DOHH2 (cell line): ENCODE measurements around the gene MITD1.
A peak's percentile ranks its signal among the peaks of the same experiment; 100 is the strongest.

Experiments used
- H3F3A ChIP-seq: fragments of 200-600 bp; sonication (generic), shearing (Covaris generic); 2 replicates; pipeline ENCODE4 v1.6.0; 2016; ENCODE audit warnings: antibody characterized with exemption, mild to moderate bottlenecking; ENCODE audit not compliant: control insufficient read depth, insufficient read depth
- H3K27ac ChIP-seq: fragments of 200-600 bp; sonication (generic); 2 replicates; pipeline ENCODE4 v1.5.1; 2014; ENCODE audit warnings: low read depth, mild to moderate bottlenecking, low read length, moderate library complexity
- H3K27me3 ChIP-seq: fragments of 200-600 bp; sonication (generic); 2 replicates; pipeline ENCODE4 v1.6.1; 2014; ENCODE audit warnings: mild to moderate bottlenecking, low read length, mixed read lengths; ENCODE audit not compliant: control insufficient read depth
- H3K36me3 ChIP-seq: fragments of 200-600 bp; sonication (generic); 2 replicates; pipeline ENCODE4 v1.6.1; 2014; ENCODE audit warnings: mild to moderate bottlenecking, low read length, moderate library complexity, mixed read lengths; ENCODE audit not compliant: control insufficient read depth
- H3K4me1 ChIP-seq: fragments of 200-600 bp; sonication (generic); 2 replicates; pipeline ENCODE4 v1.6.1; 2014; ENCODE audit warnings: mild to moderate bottlenecking, low read length, mixed read lengths; ENCODE audit not compliant: control insufficient read depth
- H3K4me2 ChIP-seq: fragments of 200-600 bp; sonication (generic); 2 replicates; pipeline ENCODE4 v1.6.0; 2014; ENCODE audit warnings: mild to moderate bottlenecking, low read length, moderate library complexity
- H3K4me3 ChIP-seq: fragments of 200-600 bp; sonication (generic); 2 replicates; pipeline ENCODE4 v1.5.1; 2014; ENCODE audit warnings: mild to moderate bottlenecking, low read length, mixed read lengths
- H3K79me2 ChIP-seq: fragments of 200-600 bp; sonication (generic); 2 replicates; pipeline ENCODE4 v1.6.1; 2014; ENCODE audit warnings: mild to moderate bottlenecking, low read length, mixed read lengths; ENCODE audit not compliant: control insufficient read depth
- H3K9me2 ChIP-seq: fragments of 200-600 bp; sonication (generic); replicated peaks from 2 replicates; pipeline ENCODE4 v1.6.1; 2014; ENCODE audit warnings: mild to moderate bottlenecking, low read length, mixed read lengths; ENCODE audit not compliant: control insufficient read depth
- H3K9me3 ChIP-seq: fragments of 200-600 bp; sonication (generic); 2 replicates; pipeline ENCODE4 v1.6.1; 2014; ENCODE audit warnings: antibody characterized with exemption, low read length, mixed read lengths; ENCODE audit not compliant: control insufficient read depth, insufficient read depth
- H4K20me1 ChIP-seq: fragments of 200-600 bp; sonication (generic); 2 replicates; pipeline ENCODE4 v1.6.0; 2014; ENCODE audit warnings: low read depth, mild to moderate bottlenecking, antibody characterized with exemption, low read length, moderate library complexity; ENCODE audit not compliant: control insufficient read depth, insufficient read depth
- EZH2phosphoT487 ChIP-seq: fragments of 200-600 bp; sonication (generic); IDR thresholded peaks from 2 replicates; pipeline ENCODE4 v1.6.1; 2017; ENCODE audit warnings: borderline replicate concordance, mild to moderate bottlenecking, antibody characterized with exemption, low read length, moderate library complexity, mixed read lengths
- TF ChIP-seq, protein P1 (sequence below): fragments of 200-600 bp; sonication (generic); IDR thresholded peaks from one replicate; pipeline ENCODE4 v1.5.1; 2014; ENCODE audit warnings: antibody characterized with exemption, mild to moderate bottlenecking, low read depth, low read length; ENCODE audit not compliant: poor library complexity, severe bottlenecking

The MITD1 gene

GRCh38 chr2:99150706-99151105 is 30.2 kb downstream of the MITD1 start:
- no peak for TF ChIP-seq EZH2phosphoT487
- TF ChIP-seq, protein P1, sequence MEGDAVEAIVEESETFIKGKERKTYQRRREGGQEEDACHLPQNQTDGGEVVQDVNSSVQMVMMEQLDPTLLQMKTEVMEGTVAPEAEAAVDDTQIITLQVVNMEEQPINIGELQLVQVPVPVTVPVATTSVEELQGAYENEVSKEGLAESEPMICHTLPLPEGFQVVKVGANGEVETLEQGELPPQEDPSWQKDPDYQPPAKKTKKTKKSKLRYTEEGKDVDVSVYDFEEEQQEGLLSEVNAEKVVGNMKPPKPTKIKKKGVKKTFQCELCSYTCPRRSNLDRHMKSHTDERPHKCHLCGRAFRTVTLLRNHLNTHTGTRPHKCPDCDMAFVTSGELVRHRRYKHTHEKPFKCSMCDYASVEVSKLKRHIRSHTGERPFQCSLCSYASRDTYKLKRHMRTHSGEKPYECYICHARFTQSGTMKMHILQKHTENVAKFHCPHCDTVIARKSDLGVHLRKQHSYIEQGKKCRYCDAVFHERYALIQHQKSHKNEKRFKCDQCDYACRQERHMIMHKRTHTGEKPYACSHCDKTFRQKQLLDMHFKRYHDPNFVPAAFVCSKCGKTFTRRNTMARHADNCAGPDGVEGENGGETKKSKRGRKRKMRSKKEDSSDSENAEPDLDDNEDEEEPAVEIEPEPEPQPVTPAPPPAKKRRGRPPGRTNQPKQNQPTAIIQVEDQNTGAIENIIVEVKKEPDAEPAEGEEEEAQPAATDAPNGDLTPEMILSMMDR: no peak
- peaks cover 26% of the 10 kb centered on the region for H3K4me1 ChIP-seq
- peaks cover 3% of the 10 kb centered on the region; the same call in 1 of the 2 replicates for H3K36me3 ChIP-seq

DNA sequence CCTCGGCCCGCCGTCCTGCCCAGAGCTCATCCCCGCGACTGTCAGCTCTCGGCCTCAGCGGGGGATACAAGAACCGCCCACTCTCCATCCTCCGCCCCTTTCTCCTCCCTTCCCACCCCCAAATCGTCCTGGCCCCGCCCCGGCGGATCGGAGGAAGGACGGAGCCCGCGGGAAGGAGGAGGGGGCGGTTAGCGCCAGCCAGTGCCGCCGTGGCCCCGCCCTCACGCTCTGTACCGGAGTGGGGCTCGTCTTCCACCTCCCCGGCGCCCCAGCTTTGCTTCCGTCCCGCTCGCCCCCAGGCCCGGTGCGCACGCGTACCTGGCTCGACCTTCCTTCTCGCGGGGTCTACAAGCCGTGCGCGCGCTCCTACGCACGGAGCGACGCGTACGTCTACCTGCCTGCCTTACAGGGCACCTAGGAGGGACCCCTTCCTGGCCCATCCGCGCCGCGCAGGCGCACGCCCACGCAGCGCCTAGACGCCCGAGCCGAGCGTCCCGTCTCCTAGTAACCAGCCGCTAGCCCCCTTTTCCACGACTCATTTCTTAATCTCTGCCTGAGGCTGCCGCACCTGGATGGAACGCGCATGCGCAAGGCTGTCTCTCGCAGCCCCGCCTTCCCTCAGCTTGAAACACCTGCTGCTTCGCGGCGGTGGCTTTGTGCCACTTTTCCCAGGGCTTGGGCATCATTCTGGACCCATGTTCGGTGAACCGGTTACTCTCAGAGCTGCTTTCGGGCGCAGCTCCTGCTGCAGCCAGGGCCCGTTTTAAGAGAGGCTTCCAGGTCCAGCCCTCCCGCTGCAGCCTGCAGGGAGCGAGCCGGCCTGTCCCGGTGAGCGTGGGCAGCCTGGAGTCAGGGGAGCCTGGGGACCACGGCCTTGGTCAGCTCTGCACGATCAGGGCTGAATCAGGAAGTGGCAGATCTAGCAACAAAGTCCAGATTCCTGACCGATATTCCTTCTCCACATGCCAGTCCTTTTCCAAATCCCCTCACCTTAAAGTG is 39.4 kb downstream of the MITD1 start, which contains the start of gene C2orf15:
Gene C2orf15 (plus strand): TSS at position 598 of the 999 bp plus-strand sequence. CDS start 8,852 bp downstream, outside the sequence.
- Histone ChIP-seq H3K79me2 (peaks cover 13% of the 10 kb centered on the region), H3K4me1 (peaks cover 26% of the 10 kb centered on the region), H3K9me2 (no peaks in the 10 kb centered on the region), H3K9me3 (no peaks in the 10 kb centered on the region), H3K4me3 (peak within 1 kb of the TSS; percentile 88), H3K27ac (peak within 1 kb of the TSS; percentile 57), H3F3A (0 out of 2 replicates have a peak, but pooled peaks cover 4% of the 10 kb centered on the region), H3K27me3 (no peaks in the 10 kb centered on the region), H4K20me1 (no peaks in the 10 kb centered on the region), H3K36me3 (no peaks in the 10 kb centered on the region), H3K4me2 (peak within 1 kb of the TSS; percentile 94)
- TF ChIP-seq, protein P1: no peak
- TF ChIP-seq EZH2phosphoT487: no peak

More at GRCh38 chr2:99150706-99151105, 30.2 kb downstream of the MITD1 start:
- Histone ChIP-seq H3K9me3 (no peaks in the 10 kb centered on the region), H3K4me2 (no peak overlapping the region), H3F3A (no peaks in the 10 kb centered on the region), H4K20me1 (no peaks in the 10 kb centered on the region), H3K9me2 (no peaks in the 10 kb centered on the region), H3K27me3 (no peaks in the 10 kb centered on the region), H3K4me3 (no peak overlapping the region), H3K27ac (no peak overlapping the region), H3K79me2 (peaks cover 23% of the 10 kb centered on the region)

DNA sequence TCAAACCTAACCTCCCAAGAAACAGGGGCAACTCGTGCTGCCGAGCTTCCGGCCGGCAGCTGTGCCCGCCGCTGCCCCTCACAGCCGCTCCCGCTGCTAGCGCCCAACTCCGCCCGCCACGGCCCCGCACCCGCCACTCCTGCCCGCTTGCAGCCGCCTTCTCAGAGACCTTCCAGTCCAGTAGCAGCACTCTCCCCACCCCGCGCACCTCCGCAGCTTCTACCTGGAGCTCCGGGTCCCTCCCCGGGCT is 40.1 kb downstream of the MITD1 start:
- Histone ChIP-seq H3F3A (0 out of 2 replicates have a peak, but pooled peaks cover 4% of the 10 kb centered on the region), H4K20me1 (no peaks in the 10 kb centered on the region), H3K27ac (peak overlapping the region; percentile 57), H3K4me2 (peak overlapping the region; percentile 94), H3K36me3 (no peaks in the 10 kb centered on the region), H3K79me2 (peaks cover 13% of the 10 kb centered on the region), H3K27me3 (no peaks in the 10 kb centered on the region), H3K9me2 (no peaks in the 10 kb centered on the region), H3K9me3 (no peaks in the 10 kb centered on the region), H3K4me1 (peaks cover 26% of the 10 kb centered on the region), H3K4me3 (peak overlapping the region; percentile 88)
- no peak for TF ChIP-seq EZH2phosphoT487
- TF ChIP-seq, protein P1: no peak
